Measurements from ENCODE around the gene SEC61A2. TPM values are rescaled to one million over a fixed set of nuclear protein-coding genes. Genes with fewer than 3 reads are reported as not detected.
"Not testable (repeated sequence)": the region's sequence is repeated elsewhere in the genome, so short reads cannot be mapped to it uniquely, and the experiment has no call there.

Gene SEC61A2
- total and polyA plus RNA-seq, 8 donors: 4.8 to 19.9 (median 15.5) TPM

DNA sequence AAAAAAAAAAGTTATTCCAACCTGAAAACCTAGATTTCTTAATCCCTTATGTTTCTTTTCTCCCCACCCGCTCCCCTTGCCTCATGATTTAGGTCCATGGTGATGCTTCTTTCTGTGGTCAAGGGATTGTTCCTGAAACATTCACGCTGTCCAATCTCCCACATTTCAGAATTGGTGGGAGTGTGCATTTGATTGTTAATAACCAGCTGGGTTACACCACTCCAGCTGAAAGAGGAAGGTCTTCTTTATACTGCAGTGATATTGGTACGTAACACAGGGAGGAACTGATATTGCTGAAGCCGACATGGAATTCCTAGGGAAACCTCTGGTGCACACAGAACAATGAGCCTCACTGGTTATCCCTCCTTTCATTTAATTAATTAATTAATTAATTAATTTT, 38.1 kb upstream of the SEC61A2 start:
- H3K4me3 ChIP-seq: no peak overlapping the region
- no peaks in the 10 kb centered on the region for H3K9me3 ChIP-seq
- no peaks in the 10 kb centered on the region for H3K27me3 ChIP-seq
- TF ChIP-seq, protein P1, sequence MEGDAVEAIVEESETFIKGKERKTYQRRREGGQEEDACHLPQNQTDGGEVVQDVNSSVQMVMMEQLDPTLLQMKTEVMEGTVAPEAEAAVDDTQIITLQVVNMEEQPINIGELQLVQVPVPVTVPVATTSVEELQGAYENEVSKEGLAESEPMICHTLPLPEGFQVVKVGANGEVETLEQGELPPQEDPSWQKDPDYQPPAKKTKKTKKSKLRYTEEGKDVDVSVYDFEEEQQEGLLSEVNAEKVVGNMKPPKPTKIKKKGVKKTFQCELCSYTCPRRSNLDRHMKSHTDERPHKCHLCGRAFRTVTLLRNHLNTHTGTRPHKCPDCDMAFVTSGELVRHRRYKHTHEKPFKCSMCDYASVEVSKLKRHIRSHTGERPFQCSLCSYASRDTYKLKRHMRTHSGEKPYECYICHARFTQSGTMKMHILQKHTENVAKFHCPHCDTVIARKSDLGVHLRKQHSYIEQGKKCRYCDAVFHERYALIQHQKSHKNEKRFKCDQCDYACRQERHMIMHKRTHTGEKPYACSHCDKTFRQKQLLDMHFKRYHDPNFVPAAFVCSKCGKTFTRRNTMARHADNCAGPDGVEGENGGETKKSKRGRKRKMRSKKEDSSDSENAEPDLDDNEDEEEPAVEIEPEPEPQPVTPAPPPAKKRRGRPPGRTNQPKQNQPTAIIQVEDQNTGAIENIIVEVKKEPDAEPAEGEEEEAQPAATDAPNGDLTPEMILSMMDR (IDR thresholded peaks at IDR 0.05): no peak
- H3K27ac ChIP-seq: no peak overlapping the region
- intact Hi-C loops (cut with DNase I): no loop called here
- DNase-seq (no peak), ATAC-seq (no peak)
- peaks cover 0 to 84% of the 10 kb centered on the region in 2 donors for H3K36me3 ChIP-seq
- H3K4me1 ChIP-seq: no peaks in the 10 kb centered on the region

DNA sequence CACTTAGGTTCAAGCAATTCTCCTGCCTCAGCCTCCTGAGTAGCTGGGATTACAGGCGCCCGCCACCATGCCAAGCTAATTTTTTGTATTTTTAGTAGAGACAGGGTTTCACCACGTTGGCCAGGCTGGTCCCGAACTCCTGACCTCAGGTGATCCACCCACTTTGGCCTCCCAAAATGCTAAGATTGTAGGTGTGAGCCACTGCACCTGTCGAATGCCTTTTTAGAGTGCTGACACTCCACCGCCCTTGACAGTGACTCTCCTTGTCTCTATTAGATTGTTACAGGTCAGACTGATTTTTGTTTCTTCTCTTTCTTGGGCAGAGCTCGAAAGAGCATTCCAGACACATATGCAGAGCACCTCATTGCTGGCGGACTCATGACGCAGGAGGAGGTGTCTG, 32.1 kb upstream of the SEC61A2 start:
- H3K27ac ChIP-seq; H3K9me3 ChIP-seq; H3K4me1 ChIP-seq; intact Hi-C loops (cut with DNase I); H3K4me3 ChIP-seq; H3K27me3 ChIP-seq; ATAC-seq; DNase-seq: not testable (repeated sequence)
- peaks cover 0 to 70% of the 10 kb centered on the region in 2 donors for H3K36me3 ChIP-seq

DNA sequence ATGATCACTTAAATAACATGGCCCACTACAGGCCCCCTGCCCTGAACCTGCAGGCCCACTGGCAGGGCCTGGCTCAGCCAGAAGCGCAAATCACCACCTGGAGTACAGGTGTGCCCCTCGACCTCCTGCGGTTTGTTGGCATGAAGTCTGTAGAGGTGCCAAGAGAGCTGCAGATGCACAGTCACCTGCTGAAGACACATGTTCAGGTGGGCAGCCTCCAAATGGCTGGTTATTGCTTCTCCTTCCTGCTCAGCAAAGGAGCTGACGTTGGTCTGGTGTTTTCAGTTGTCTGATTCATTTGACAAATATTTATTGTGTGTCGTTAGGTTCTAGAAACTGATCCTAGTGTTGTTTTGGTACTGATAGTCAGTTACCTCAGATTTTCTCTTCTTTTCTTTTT, 31.7 kb upstream of the SEC61A2 start:
- H3K4me3 ChIP-seq: no peak overlapping the region
- H3K4me1 ChIP-seq: no peaks in the 10 kb centered on the region
- no peaks in the 10 kb centered on the region for H3K9me3 ChIP-seq
- intact Hi-C loops (cut with DNase I): no loop called here
- H3K36me3 ChIP-seq: peaks cover 0 to 72% of the 10 kb centered on the region in 2 donors
- no peaks in the 10 kb centered on the region for H3K27me3 ChIP-seq
- ATAC-seq (no peak), DNase-seq (no peak)
- H3K27ac ChIP-seq: no peak overlapping the region
- TF ChIP-seq, protein P1 (IDR thresholded peaks at IDR 0.05): no peak

DNA sequence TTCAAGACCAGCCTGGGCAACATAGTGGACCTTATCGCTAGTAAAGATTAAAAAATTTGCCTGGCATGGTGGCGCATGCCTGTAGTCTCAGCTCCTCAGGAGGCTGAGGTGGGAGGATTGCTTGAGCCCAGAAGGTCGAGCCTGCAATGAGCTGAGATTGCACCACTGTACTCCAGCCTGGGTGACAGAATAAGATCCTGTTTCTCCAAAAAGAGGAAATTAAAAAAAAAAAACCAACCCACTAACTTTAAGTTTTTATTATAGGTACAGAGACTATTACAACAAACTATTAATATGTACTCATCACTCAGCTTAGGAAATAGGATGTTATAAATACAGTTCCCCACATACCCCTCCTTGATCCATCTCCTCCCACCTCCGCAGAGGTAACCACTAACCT, 30.5 kb upstream of the SEC61A2 start:
- Histone ChIP-seq H3K9me3 (no peaks in the 10 kb centered on the region), H3K27ac (no peak overlapping the region), H3K4me1 (no peaks in the 10 kb centered on the region), H3K4me3 (no peak overlapping the region), H3K36me3 (peaks cover 0 to 72% of the 10 kb centered on the region in 2 donors), H3K27me3 (no peaks in the 10 kb centered on the region)
- intact Hi-C loops (cut with DNase I): no loop called here
- TF ChIP-seq, protein P1 (IDR thresholded peaks at IDR 0.05): no peak
- DNase-seq (no peak), ATAC-seq (no peak)

DNA sequence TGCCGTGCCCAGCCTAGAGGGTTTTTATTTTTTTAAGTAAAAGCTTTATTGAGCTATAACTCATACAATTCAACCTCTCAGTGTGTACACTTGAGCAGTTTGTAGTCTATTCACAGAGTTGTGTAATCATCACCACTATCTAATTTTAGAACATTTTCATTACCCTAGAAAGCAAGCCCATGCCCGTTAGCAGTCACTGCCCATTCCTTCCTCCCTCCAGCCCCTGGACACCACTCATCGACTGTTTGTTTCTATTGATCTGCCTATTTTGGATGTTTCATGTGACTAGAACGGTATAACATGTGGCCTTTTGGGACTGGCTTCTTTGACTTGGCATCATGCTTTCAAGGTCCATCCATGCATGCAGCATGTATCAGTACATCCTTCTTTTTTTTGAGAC, 25.7 kb upstream of the SEC61A2 start:
- TF ChIP-seq, protein P1 (IDR thresholded peaks at IDR 0.05): no peak
- no peaks in the 10 kb centered on the region for H3K4me1 ChIP-seq
- no peak for ATAC-seq
- H3K9me3 ChIP-seq: no peaks in the 10 kb centered on the region
- no peak overlapping the region for H3K27ac ChIP-seq
- H3K27me3 ChIP-seq: no peaks in the 10 kb centered on the region
- no peak overlapping the region for H3K4me3 ChIP-seq
- H3K36me3 ChIP-seq: peaks cover 0 to 83% of the 10 kb centered on the region in 2 donors
- intact Hi-C loops (cut with DNase I): no loop called here
- no peak for DNase-seq

DNA sequence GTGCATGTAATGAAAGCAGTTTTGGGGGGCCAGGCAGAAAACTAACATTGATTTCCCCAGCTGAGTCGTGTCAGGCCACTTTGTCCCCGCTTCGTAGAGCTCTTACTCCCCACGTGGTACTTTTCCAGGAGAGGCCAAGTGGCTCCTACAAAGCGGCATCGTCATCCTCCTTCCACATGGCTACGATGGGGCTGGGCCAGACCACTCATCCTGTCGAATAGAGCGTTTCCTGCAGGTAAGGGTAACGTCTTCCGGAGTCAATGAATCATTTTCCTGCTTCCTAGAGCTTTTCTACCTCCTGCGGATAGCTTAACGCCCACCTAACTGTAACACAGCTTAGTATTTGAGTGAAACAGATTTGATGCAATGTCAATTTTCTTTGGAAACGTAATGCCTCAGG, 21.7 kb upstream of the SEC61A2 start:
- Histone ChIP-seq H3K4me1 (no peaks in the 10 kb centered on the region), H3K36me3 (peaks cover 0 to 92% of the 10 kb centered on the region in 2 donors), H3K4me3 (no peak overlapping the region), H3K27ac (no peak overlapping the region), H3K9me3 (no peaks in the 10 kb centered on the region), H3K27me3 (no peaks in the 10 kb centered on the region)
- intact Hi-C loops (cut with DNase I): no loop called here
- DNase-seq: no peak
- TF ChIP-seq, protein P1 (IDR thresholded peaks at IDR 0.05): no peak
- no peak for ATAC-seq
